CD4-positive, alpha-beta T cell treated with Interleukin-4 for 4 hours (primary cell): ENCODE results near the gene PTGER2.

Experiments used
- DNase-seq: peaks from one replicate; pipeline ENCODE4 v3.0.0-alpha.2; 2020

Gene PTGER2

DNA sequence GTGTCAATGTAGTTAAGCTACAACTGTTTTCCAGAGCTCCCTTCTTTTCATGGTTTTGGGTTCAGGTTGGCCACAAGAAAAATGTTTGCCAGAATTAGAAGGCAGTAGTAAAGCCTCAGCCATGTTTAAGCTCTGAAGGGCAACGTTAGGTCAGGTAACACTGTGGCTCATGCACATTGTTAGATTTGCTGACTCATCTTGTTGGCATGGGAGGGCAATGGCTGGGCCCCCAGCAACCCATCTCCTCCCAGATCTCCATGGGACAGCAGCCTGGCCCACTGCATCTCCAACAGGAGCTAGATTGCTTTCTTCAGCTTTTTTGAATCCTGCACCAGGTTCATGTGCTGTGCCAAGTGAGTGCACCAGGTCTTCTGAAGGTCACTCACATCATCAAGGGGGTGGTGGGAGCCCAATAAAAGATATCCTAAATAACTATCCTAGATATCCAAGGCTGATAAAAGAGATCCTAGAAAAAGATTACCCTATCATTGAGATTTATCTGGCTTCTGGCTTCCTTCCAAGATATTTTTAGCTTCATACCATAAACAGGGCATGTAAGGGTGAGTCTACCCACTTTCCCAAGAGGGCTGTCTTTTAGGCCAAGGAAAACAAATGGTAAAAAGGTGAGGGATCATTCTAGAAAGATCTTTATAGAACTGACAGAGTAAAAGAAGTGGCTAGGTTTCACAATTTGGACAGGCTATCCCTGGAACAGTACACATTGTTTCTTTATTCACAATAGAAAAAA is 28.9 kb downstream of the PTGER2 start:
- DNase-seq: no peak

DNA sequence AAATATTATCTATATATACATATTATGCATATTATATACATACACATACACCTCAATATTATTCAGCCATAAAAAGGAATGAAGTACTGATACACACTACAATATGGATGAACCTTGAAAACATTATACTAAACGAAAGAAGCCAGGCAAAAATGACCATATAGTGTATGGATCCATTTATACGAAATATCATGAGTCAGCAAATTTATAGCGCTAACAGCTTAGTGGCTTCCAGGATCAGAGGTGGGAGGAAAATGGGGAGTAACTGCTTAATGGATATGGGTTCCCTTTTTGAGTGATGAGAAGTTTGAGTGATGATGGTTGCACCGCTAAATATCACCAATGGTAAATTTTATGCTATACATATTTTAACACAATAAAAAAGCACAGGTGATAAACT is 32.7 kb downstream of the PTGER2 start:
- DNase-seq: no peak

DNA sequence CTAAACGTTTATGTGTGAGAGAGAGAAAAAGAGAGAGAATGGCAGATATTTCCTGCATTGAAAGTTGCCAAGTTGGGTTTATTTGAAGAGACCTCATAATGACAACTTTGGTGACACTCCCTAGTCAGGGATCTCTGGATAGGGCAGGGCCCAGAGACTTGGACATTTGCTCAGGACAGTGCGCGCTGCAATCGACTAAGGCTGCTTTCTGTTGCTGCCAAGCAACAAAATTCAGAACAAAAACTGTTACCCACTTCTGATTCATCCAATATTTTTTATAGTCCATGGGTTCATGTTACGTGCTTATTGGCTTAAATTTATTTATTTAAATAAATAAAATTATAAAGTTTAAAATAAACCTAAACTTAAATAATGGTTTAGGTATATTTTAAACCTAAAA is 34.2 kb downstream of the PTGER2 start:
- no peak for DNase-seq

DNA sequence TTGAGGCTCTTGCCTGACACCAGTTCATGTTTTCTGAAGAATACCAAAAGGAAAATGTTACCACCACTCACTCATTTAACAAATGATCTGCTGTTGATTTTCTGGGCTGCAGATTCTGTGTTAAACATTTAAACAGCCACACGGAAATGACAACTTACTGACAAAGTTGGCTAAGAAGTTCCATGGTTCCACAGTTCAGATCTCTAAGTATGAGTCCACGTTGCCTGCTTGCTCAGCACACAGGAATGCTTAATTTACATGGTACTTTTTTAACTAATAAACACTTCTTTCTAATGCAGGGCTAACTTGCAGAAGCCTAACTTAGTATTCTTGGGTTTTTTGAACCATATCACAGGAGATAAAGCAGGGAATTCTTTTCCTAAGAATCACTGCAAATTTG is 34.7 kb downstream of the PTGER2 start:
- DNase-seq: no peak

DNA sequence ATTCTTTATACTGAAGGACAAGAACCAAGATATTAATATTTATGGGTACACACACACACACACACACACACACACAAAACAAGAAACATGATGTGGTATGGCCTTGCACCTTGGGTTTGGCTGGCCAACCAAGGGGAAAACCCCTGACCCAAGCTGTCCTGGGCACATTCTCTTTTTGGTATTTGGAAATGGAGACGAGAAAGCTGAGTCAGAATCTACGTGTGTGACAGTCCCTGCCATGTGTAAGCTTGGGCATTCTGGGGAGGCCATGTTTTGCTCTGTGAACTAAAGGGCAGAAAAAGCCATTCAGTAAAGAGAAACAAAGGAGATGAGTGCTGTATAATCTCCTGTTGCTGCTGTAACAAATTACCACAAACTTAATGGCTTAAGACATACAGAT is 35.6 kb downstream of the PTGER2 start:
- peak; percentile 22 for DNase-seq

DNA sequence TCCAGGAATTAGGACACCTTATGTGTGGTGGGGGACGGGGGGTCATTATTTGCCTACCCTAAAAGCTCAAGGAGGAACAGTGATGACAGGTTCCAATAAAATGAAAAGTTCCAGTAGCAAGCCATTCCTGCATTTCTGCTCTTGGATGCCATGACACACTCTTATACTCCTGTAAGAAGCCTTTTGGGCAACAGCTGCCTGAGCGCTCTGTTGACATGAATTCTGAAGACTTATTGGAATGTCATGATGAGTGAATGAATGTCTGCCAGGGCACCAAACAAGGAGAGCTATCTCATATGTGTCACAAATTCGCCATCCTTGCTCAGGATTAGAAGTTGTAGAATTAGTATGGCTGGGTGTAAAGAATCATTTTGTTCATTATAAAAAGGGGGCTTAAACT is 36.3 kb downstream of the PTGER2 start:
- DNase-seq: no peak

DNA sequence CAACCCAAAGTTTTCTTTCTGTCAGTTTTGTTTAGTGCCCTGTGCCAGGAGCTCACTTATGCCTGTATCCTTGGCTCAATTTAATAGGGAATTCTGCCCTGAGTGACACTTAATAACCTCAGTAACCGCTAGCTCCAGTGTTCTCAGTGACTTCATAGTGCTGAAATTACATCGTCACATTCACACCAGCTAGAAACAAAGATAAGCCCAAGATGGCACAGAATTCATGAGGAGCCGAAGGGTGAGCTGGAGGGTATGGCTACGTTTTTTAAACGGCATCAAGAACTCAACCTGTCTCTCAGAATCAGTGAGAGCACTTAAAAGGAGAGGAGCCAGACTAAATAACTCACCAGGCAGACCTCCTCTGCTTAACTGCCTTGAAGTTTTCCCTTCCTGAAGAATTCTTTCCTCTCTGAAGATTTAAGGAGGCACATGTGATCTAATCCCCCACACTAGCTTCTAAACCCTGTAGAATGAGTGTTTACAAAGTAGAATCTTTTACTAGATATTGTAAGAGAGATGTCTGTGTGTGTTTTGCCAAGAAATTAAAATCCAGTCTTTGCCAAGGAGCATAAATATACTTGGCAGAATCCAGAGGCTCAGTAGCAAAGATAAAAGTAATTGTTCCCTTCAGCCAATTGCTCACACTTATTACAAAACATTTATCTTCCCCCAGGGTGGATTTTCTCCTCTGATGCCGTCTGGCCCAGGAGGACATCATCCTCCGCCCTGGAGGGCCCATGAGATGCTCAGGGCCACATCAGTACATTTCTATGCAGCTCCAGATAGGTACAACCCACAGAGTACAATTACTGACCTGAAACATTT is 37.3 kb downstream of the PTGER2 start:
- no peak for DNase-seq

DNA sequence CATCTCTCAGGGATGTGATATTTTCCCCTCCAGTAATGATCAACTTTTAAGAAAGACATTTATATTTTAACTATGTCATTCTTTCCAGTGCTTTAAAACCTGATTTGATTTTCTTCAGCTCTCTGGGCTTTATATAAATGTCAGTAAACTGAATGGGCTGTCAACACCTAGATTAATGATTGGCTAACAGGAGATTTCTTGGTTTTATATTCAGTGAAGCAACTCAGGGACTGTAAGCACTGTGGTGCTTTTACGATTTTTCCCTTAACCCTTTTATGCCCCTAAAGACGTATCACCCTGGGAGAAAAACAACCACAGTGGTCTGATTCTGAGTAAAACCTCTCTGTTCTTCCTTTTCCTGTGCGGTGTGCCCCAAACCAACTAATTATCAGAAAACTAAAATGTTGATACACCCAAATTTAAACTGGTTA is 38.0 kb downstream of the PTGER2 start:
- DNase-seq: peak; percentile 92

DNA sequence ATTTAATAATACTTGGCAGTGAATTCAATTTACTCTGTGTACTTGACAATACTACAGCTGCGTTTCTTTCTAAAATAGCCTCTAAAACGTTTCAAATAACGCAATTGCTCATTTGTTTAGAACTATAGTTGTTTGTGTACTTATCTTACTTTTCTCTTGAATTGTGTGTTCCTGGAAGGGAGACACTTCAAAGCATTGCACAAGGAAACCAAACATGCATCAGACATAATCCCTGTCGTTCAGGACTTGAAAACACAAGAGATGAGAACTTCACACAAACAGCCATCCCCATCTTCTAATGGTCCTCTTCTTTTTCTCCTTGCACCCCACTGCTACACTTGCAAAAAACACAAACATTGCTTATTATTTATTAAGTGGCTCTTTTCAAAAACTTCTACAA is 38.5 kb downstream of the PTGER2 start:
- peak; percentile 85 for DNase-seq

DNA sequence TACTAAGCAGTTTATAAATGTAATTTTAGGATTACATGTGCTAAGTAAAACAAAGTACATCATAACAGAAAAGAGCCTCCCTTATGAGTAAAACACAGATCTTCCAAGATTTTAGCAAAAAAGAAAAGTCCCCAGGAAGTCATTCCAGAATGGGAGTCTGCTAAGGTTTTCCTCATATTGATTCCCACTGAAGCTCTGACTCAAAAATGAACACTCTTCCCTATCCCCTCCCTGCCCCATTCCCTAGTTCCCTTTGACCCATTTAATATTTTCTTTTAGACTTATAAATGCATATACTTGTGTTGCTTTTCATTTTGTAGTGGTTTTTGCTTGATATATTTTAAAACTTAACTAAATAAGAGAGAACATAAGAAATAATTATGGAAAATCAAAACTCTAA is 40.1 kb downstream of the PTGER2 start:
- no peak for DNase-seq

DNA sequence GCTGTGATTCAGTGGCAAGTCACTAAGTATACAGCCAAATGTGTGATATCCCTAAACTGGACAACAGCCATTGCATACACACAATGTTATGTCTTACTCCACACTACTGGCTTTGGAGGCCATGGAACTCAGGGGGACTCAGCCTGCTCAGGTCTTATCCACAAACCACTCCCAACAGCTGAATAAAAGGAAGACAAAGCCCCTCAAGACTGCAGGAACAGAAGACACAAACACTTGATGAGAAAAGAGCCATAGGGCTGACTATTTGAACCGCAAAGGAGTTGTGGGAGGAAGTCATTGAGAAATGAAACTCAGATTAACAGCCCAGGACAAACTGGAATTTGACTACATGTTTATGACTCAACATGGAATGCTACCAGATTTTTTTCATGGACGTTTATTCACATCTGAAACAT is 40.9 kb downstream of the PTGER2 start:
- DNase-seq: no peak

DNA sequence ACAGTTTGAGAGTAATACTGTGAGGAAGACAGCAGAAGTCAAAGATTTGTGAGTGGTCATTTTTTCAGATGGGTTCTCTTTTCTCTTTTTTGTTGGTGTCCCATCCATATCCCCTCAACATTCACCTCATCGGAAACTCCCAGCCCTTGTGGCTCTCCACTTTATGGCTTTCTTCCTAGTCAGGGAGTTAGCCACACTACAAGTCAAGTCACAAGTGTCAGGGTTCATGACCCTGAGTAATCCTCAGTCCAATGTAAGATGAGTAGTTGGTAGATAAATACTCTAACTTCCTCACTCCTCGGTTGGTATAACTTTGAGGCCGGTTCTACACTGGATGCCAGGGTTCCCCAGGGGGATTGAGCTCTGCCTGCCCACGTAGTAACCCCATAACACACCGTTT is 41.4 kb downstream of the PTGER2 start:
- no peak for DNase-seq

DNA sequence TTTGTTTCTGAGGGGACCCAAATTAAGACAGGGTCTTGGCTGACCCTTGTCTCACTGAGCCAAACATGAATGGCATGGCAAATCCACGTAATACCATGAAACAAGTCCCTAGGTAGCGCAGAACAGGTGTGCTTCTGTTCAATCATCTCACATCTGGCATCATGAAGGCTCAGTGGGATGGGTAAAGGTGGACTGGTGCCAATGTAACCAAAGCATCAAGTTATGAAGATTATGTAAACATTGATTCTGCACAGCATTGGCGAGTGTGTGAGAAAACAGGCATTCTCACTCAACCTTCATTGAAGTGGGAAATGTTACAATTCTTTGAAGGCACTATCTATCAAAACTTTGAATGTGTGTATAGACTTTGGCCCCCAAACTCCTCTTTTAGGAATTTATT is 41.9 kb downstream of the PTGER2 start:
- DNase-seq: no peak

DNA sequence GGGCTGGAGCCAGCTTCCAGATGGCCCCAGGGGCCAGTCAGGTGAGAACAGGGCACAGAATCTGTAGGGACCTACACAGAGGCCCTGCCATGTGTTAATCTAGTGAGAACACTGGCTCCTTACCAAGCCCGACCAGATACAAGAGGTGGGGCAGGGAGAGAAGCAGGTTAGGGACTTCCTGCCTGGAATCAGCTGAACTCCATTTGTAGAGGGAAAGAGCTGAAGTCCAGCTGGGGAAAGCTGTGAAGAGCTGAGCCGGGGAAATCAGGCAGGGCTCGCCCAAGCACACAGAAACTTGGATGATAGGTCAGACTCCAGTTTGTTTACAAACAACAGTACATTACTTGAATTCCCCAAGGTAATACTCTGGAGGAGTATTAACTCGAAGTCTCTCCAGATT is 46.7 kb downstream of the PTGER2 start:
- no peak for DNase-seq

DNA sequence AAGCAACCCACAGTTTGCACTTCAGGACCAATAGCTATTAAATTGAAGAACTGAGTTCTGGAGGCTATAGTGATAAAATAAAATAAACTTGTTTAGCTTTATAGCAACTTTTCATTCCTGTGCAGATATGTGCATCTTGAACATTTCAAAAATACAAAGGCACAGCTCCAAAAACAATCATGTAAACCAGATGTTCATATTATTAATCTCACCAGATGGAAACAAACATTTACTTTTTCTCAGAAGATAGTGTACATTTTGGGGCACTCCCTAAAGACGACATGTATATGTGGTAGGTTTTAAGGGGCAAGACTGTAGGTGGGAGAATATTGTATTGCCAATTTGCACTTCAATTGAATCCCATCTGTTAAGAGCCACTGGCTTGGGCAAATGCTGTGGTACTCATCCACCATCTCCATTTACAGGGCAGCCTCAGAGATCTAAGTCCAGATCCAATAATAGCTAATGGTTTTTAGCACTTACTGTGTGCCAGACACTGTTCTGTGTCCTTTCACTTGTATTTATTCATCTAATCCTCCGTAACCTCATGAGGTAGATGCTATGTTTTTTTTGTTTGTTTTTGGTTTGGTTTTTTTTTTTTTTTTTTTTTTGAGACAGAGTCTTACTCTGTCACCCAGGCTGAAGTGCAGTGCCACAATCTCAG is 49.1 kb downstream of the PTGER2 start:
- DNase-seq: no peak

DNA sequence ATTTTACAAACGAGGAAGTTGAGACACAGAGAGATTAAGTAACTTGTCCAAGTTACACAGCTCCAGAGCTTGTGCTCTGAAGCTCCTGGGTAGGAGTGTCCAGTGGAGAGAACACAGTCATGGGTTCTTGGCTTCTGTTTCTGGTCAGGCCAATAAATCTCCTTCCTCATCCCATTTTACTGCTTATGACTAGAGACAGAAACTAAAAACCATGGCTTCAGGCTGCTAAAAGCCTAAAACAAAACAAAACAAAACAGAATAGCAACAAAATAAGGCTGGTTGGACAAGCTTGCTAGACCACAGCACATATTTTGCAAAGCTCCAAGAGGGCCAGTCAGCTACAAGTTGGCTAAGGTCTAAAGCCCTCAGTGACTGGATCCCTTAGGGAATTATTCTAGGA is 49.8 kb downstream of the PTGER2 start:
- DNase-seq: no peak

DNA sequence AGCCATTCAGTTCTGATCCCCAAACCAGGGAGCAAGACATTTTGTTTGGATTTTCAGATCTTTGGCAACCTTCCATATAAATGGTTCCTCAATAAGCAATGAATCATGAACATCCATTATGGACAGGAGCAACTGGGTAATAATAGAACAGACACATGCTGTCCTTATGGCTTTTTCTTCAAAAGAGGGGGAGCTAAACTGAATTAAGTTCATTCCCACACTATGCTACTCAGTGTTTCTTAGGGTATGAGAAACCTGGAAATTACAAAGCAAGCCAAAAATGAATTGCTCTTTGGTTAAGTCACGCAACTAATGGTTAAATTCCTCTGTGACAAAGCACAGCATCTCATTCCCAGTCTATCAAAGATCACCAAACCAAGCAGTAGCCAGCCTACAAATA is 51.0 kb downstream of the PTGER2 start:
- DNase-seq: no peak

DNA sequence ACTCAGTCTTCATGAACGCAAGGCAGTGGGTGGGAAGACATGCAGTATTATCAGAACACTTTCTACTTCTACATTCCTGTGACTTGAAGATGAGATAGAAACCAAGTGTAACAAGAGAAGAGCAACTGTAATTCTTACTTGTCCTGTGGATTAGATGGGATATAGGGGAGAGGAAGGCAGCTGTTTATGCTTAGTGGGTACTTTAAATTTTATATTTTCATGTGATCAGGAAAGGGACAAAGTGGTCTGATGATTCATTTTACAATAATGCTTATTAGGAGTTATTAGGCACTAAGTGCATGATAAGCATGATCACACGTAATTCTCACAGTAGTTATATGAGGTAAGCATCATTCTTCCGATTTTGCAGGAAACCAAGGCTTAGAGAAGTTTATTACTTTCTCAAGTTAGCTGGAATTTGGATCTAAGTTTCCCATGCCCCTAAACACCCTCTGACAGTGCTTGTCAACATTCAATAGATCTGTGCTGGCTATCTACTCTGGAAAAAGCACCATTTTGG is 52.7 kb downstream of the PTGER2 start:
- no peak for DNase-seq

DNA sequence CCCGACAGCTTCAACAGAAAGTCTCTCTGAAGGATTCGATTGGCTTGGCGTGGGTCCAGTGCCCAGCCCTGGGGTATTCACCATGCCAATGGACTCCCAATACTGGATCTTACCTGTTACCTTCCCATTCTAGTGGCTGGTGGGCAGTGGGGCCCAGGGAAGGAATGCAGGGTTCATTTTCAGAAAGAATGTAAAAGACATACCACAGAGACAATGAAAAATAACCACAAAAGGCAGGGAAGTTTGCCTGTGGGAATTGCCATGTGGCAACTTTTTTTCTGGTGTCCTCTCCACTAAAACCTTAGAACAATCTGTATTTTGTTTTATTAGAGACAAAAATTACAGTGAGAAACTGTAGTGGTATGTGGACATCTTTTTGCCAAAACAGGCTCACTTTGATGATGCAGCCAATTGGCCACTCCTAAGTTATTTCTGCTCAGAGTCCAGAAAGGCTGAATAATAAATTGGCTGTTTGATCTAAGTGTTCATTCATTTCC is 55.2 kb downstream of the PTGER2 start:
- no peak for DNase-seq

DNA sequence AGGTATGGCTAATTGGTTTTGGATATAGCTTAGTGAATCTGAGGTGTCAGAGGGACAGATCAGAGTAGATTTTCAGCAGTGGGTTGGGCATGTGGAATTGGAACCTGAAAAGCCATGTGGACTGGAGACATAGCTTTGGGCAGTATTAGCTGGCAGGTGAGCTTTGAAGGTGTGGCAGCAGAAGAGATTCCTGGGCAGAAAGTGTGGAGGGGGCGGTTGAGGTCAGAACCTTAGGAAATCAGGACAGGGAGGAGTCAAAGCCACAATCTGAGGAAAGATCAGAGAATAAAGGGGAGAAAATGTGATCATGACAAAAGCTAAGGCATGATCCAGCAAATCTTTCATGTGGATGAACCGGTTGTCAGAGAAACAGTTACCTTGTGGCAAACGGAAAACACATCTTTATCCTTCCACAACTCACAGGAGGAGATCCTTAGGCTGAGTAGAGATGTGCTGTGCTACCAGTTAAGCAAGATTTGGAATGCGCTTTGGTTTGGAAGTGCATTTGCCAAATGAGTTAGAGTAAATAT is 56.4 kb downstream of the PTGER2 start:
- DNase-seq: no peak

DNA sequence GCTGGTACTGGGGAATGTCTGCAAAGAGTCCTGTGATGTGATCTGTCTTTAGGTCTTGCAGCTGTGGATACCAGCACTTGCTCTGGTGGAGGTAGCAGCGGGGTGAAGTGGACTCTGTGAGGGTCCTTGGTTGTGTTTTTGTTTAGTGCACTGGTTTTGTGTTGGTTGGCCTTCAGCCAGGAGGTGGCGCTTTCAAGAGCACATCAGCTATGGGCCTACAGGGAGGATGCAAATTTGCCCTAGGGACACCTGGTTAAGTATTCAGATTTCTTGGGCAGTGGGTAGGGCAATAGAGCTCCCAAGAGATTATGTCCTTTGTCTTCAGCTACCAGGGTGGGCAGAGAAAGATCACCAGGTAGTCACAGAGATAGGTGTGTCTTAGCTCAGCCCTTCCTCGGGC is 63.8 kb downstream of the PTGER2 start:
- no peak for DNase-seq
